ENCODE data around the gene CCDC91. TPM values are rescaled to one million over a fixed set of nuclear protein-coding genes. Genes with fewer than 3 reads are reported as not detected.

CCDC91 gene
- total RNA-seq, 1 donor from 2014 or later, result 12.0 TPM

DNA sequence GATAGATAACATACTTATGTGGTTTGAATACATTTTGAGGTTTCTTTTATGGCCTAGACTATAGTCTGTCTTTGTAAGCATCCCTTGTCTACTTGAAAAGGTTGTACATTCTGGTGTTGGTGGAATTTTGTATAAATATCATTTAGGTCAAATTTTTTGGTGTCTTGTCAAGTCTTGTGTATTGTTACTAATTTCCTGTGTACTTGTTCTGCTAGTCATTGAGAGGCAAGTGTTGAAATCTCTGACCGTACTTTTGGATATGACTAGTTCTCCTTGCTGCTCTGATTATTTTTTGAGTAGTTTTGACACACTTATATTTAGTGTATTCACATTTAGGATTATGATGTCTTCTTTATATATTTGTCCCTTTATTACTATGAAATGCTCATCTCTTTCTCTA lies 219.6 kb downstream of the CCDC91 start:
- Mint-ChIP-seq H3K36me3 (ENCODE audit: low read depth) (peaks cover 2% of the 10 kb centered on the region), H3K27me3 (no peaks in the 10 kb centered on the region), H3K9me3 (no peaks in the 10 kb centered on the region), H3K27ac (no peak overlapping the region), H3K4me1 (peaks cover 3% of the 10 kb centered on the region), H3K4me3 (no peak overlapping the region)
- no peak for DNase-seq
- intact Hi-C loops (cut with micrococcal nuclease), result no loop called here

- Mint-ChIP-seq H3K9me3 (no peaks in the 10 kb centered on the region), H3K4me3 (no peak overlapping the region), H3K4me1 (peaks cover 3% of the 10 kb centered on the region), H3K27ac (no peak overlapping the region), H3K36me3 (ENCODE audit: low read depth) (peaks cover 2% of the 10 kb centered on the region), H3K27me3 (no peaks in the 10 kb centered on the region)
- intact Hi-C loops (cut with micrococcal nuclease), result no loop called here
- no peak for DNase-seq
Measured at GRCh38 chr12:28413460-28414109, 223.3 kb downstream of the CCDC91 start.

DNA sequence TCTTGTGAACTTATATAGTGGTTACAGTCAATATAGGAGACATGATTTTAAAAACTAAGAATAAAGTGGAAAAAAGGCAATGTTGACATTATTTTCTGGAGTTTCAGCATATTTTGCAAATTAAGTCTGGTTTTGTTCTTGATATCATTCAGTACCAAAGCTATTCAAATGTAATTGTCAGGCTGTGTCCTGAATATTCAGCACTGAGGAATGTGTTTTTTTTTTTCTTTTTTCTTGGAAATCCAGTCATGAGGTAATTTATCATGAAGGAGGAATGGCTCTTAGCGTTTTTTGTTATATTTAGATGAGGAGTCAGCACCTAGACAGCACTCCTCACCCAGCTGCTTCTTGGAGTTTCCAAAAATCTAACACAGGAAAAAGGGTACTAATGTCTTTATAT lies 225.5 kb downstream of the CCDC91 start:
- Mint-ChIP-seq H3K27ac (no peak overlapping the region), H3K4me1 (peaks cover 3% of the 10 kb centered on the region), H3K9me3 (no peaks in the 10 kb centered on the region), H3K4me3 (no peak overlapping the region), H3K27me3 (no peaks in the 10 kb centered on the region), H3K36me3 (ENCODE audit: low read depth) (peaks cover 2% of the 10 kb centered on the region)
- intact Hi-C loops (cut with micrococcal nuclease), result no loop called here
- no peak for DNase-seq

GRCh38 chr12:28421374-28421773 lies 231.1 kb downstream of the CCDC91 start:
- intact Hi-C loops (cut with micrococcal nuclease), result no loop called here
- Mint-ChIP-seq H3K27ac (no peak overlapping the region), H3K9me3 (peaks cover 4% of the 10 kb centered on the region), H3K4me1 (no peaks in the 10 kb centered on the region), H3K36me3 (ENCODE audit: low read depth) (no peaks in the 10 kb centered on the region), H3K4me3 (no peak overlapping the region), H3K27me3 (no peaks in the 10 kb centered on the region)
- no peak for DNase-seq

DNA sequence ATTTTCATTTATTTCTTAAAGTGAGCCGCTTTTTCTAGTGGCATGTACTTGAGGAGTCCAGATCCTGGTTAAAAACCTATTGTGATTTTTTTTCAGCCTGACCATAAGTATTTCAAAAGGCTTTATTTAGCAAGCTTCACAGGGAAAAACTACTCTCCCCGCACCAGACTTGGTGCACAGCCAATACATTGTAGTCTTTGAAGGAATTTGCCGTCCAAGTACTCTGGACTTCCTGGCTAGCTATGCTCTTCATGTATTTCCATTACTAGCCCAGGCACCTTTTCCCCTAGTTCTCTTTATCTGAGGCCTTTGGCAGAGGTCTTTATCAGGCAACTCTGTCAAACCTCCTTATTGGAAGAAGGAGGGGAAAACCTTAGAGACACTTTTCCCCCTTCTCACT lies 234.7 kb downstream of the CCDC91 start:
- H3K9me3 Mint-ChIP-seq, result peaks cover 4% of the 10 kb centered on the region
- no peak for DNase-seq
- H3K27ac Mint-ChIP-seq, result no peak overlapping the region
- H3K36me3 Mint-ChIP-seq (ENCODE audit: low read depth), result no peaks in the 10 kb centered on the region
- intact Hi-C loops (cut with micrococcal nuclease), result no loop called here
- no peaks in the 10 kb centered on the region for H3K27me3 Mint-ChIP-seq
- no peak overlapping the region for H3K4me3 Mint-ChIP-seq
- H3K4me1 Mint-ChIP-seq, result no peaks in the 10 kb centered on the region

DNA sequence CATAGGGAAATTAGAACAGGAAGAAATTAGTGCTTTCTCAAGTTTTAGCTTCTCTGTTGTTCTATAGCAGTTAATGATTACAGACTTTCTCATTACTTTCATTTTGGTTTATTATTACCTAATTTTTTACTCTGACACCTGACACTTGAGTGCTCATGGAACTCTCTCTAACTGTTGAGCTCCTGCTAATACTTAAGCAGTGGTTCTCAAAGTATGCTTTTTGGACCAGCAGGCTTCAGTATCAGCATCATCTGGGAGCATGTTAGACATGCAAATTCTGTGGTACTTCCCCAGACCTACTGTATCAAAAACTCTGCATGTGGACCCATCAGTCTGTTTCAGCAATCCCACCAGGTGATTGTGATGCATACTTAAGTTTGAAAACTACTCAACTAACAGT lies 235.3 kb downstream of the CCDC91 start:
- no peak for DNase-seq
- Mint-ChIP-seq H3K9me3 (peaks cover 4% of the 10 kb centered on the region), H3K36me3 (ENCODE audit: low read depth) (no peaks in the 10 kb centered on the region), H3K4me1 (no peaks in the 10 kb centered on the region), H3K4me3 (no peak overlapping the region), H3K27me3 (no peaks in the 10 kb centered on the region), H3K27ac (no peak overlapping the region)
- intact Hi-C loops (cut with micrococcal nuclease), result no loop called here

DNA sequence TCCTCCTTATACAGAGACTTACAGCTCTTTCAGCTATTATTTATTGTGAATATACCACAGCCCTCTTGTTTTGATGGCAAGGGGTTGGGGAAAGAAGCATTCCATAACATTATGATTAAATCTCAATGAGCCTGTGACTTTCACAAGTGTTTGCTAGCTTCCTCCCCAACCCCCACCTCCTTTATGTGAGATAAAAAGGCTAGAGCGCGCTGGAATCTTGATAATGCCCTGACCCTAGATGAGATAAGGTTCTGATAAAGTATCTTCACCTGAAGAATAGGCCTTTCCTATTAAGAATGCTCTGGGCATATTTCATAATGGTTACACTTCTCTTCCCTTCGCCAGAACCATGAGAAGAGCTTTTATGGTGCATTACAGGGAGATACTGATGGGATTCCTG lies 236.8 kb downstream of the CCDC91 start:
- Mint-ChIP-seq H3K9me3 (no peaks in the 10 kb centered on the region), H3K27me3 (no peaks in the 10 kb centered on the region), H3K4me3 (no peak overlapping the region), H3K27ac (no peak overlapping the region), H3K36me3 (ENCODE audit: low read depth) (no peaks in the 10 kb centered on the region), H3K4me1 (no peaks in the 10 kb centered on the region)
- DNase-seq, result no peak
- intact Hi-C loops (cut with micrococcal nuclease), result no loop called here

GRCh38 chr12:28440081-28440608 lies 249.9 kb downstream of the CCDC91 start:
- Mint-ChIP-seq H3K9me3 (no peaks in the 10 kb centered on the region), H3K27me3 (no peaks in the 10 kb centered on the region), H3K27ac (no peak overlapping the region), H3K4me1 (no peaks in the 10 kb centered on the region), H3K4me3 (no peak overlapping the region), H3K36me3 (ENCODE audit: low read depth) (no peaks in the 10 kb centered on the region)
- DNase-seq, result no peak
- intact Hi-C loops (cut with micrococcal nuclease), result no loop called here

- no peak for DNase-seq
- no peak overlapping the region for H3K27ac Mint-ChIP-seq
- no peaks in the 10 kb centered on the region for H3K36me3 Mint-ChIP-seq (ENCODE audit: low read depth)
- intact Hi-C loops (cut with micrococcal nuclease), result no loop called here
- no peaks in the 10 kb centered on the region for H3K4me1 Mint-ChIP-seq
- H3K9me3 Mint-ChIP-seq, result no peaks in the 10 kb centered on the region
- H3K27me3 Mint-ChIP-seq, result no peaks in the 10 kb centered on the region
- H3K4me3 Mint-ChIP-seq, result no peak overlapping the region
Measured at GRCh38 chr12:28442101-28442500, 251.8 kb downstream of the CCDC91 start.

GRCh38 chr12:28443337-28443736 lies 253.1 kb downstream of the CCDC91 start:
- H3K27me3 Mint-ChIP-seq, result no peaks in the 10 kb centered on the region
- intact Hi-C loops (cut with micrococcal nuclease), result no loop called here
- H3K4me3 Mint-ChIP-seq, result no peak overlapping the region
- no peaks in the 10 kb centered on the region for H3K9me3 Mint-ChIP-seq
- no peaks in the 10 kb centered on the region for H3K4me1 Mint-ChIP-seq
- no peak overlapping the region for H3K27ac Mint-ChIP-seq
- no peak for DNase-seq
- no peaks in the 10 kb centered on the region for H3K36me3 Mint-ChIP-seq (ENCODE audit: low read depth)

DNA sequence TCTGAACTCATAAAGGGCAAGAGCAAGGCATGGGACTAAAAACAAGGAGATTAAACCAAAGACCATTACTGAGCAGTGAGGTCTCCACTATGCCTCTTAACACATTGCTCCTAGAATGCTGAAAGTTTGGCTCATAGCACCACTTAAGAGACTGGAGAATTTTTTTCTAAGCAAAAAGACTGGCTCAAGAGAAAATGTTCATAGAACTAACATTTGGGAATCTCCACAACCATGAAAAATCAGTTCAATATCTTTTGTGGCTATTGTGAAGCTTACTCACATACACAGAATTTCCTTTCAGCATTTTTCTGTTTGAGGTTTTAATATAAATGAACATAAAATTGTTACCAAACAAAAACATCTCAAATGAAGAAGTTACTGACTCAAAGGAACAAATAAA lies 255.8 kb downstream of the CCDC91 start:
- H3K4me3 Mint-ChIP-seq, result no peak overlapping the region
- no peak for DNase-seq
- no peaks in the 10 kb centered on the region for H3K36me3 Mint-ChIP-seq (ENCODE audit: low read depth)
- no peak overlapping the region for H3K27ac Mint-ChIP-seq
- intact Hi-C loops (cut with micrococcal nuclease), result no loop called here
- no peaks in the 10 kb centered on the region for H3K9me3 Mint-ChIP-seq
- H3K27me3 Mint-ChIP-seq, result no peaks in the 10 kb centered on the region
- no peaks in the 10 kb centered on the region for H3K4me1 Mint-ChIP-seq

- H3K27ac Mint-ChIP-seq, result no peak overlapping the region
- H3K36me3 Mint-ChIP-seq (ENCODE audit: low read depth), result no peaks in the 10 kb centered on the region
- H3K4me3 Mint-ChIP-seq, result no peak overlapping the region
Measured at GRCh38 chr12:28453686-28454085, 263.4 kb downstream of the CCDC91 start.

GRCh38 chr12:28456934-28457710 lies 266.9 kb downstream of the CCDC91 start:
- H3K4me1 Mint-ChIP-seq, result no peaks in the 10 kb centered on the region
- peaks cover 1% of the 10 kb centered on the region for H3K36me3 Mint-ChIP-seq (ENCODE audit: low read depth)
- no peaks in the 10 kb centered on the region for H3K9me3 Mint-ChIP-seq

More at GRCh38 chr12:28453686-28454085, 263.4 kb downstream of the CCDC91 start:
- intact Hi-C loops (cut with micrococcal nuclease), result no loop called here
- H3K9me3 Mint-ChIP-seq, result no peaks in the 10 kb centered on the region
- H3K27me3 Mint-ChIP-seq, result no peaks in the 10 kb centered on the region
- H3K4me1 Mint-ChIP-seq, result no peaks in the 10 kb centered on the region
- DNase-seq, result no peak

DNA sequence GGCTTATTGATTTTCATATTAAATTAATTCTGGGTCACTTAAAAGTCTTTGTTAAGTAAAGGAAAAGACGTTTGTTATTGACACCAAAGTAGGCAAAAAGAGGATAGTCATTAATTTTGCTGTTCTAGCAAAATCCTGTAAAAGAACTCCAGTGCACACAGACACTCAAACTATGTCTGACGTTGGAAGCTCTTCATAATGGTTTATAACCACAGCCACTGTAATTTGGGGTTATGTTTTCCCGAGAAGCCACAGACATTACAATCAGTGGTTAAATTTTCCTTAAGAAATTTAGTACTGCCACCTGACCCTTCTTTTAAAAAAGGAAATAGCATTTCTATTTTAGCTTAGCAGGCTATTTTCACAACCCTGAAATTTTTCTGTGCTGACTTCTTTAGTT lies 267.5 kb downstream of the CCDC91 start:
- DNase-seq, result no peak
- Mint-ChIP-seq H3K27ac (no peak overlapping the region), H3K9me3 (no peaks in the 10 kb centered on the region), H3K27me3 (no peaks in the 10 kb centered on the region), H3K4me1 (no peaks in the 10 kb centered on the region), H3K36me3 (ENCODE audit: low read depth) (peaks cover 1% of the 10 kb centered on the region), H3K4me3 (no peak overlapping the region)
- intact Hi-C loops (cut with micrococcal nuclease), result no loop called here

More at GRCh38 chr12:28456934-28457710, 266.9 kb downstream of the CCDC91 start:
- DNase-seq, result no peak
- no peak overlapping the region for H3K27ac Mint-ChIP-seq
- intact Hi-C loops (cut with micrococcal nuclease), result no loop called here
- no peaks in the 10 kb centered on the region for H3K27me3 Mint-ChIP-seq
- H3K4me3 Mint-ChIP-seq, result no peak overlapping the region

Measured in activated CD4-positive, alpha-beta T cell treated with anti-CD3 and anti-CD28 coated beads, Interleukin-2, amount 10 ng/mL, durations not matched to agents 24 days and 14 days (primary cell).